Thyroid gland (tissue), 4 donors: ENCODE data around the gene DIAPH1. TPM values are rescaled to one million over a fixed set of nuclear protein-coding genes. Genes with fewer than 3 reads are reported as not detected.

Experiments used
- DNase-seq, 2 donors: peaks; one replicate each; pipeline ENCODE4 v3.0.0-alpha.2; 2019
- H3K27ac ChIP-seq, 3 donors: fragments of 200-600 bp; sonication (generic); 1 replicate in 2 of 3; 2 replicates in 1 of 3; pipeline ENCODE4 v1.5.1; 2016 to 2019; ENCODE audit warnings: mild to moderate bottlenecking in 1 of 3, moderate library complexity in 1 of 3
- H3K27me3 ChIP-seq: fragments of 200-600 bp; sonication (generic); one replicate; pipeline ENCODE4 v1.5.1; 2019
- H3K36me3 ChIP-seq, 2 donors: fragments of 200-600 bp; sonication (generic); one replicate each; pipeline ENCODE4 v1.5.1; 2016 to 2019
- H3K4me1 ChIP-seq, 2 donors: fragments of 200-600 bp; sonication (generic); one replicate each; pipeline ENCODE4 v1.5.1; 2017 to 2019
- H3K4me3 ChIP-seq, 3 donors: fragments of 200-600 bp; sonication (generic); replicated peaks in 1 of 3; 1 replicate in 2 of 3; 2 replicates in 1 of 3; pipeline ENCODE4 v1.5.1; 2016; ENCODE audit warnings: mild to moderate bottlenecking in 1 of 3
- H3K9me3 ChIP-seq: fragments of 200-600 bp; sonication (generic); one replicate; pipeline ENCODE4 v1.5.1; 2017
- POLR2A ChIP-seq, 2 donors: fragments of 450-650 bp; IDR thresholded peaks; one replicate each; pipeline ENCODE4 v1.6.1; 2017; ENCODE audit warnings: antibody characterized with exemption in 2 of 2, mild to moderate bottlenecking in 2 of 2, moderate library complexity in 1 of 2
- WGBS, 2 donors: methylation state at CpG; one replicate each; pipeline ENCODE4 v1.1.5; 2017; 5-methylcytosine and 5-hydroxymethylcytosine counted together
- intact Hi-C: fragments of 100-400 bp; cut with DNase I; formaldehyde crosslinking; loops from one replicate; pipeline ENCODE4 v1.15.1; 2023
- total RNA-seq, 4 donors: library from RNA; depleted of rRNA; stranded (reverse); fragments of >200 nt; gene quantifications; one replicate each; pipeline ENCODE4 v1.2.3, GENCODE V29; 2016
- TF ChIP-seq, protein P1 (sequence below), 6 experiments: fragments of 200-600 bp in 3 of 6; fragments of 450-650 bp in 3 of 6; sonication (generic) in 3 of 6; IDR thresholded peaks; one replicate each; pipeline ENCODE4 v1.5.1; 2016 to 2019; ENCODE audit warnings: antibody characterized with exemption in 6 of 6, mild to moderate bottlenecking in 2 of 6, inconsistent platforms in 1 of 6, moderate library complexity in 1 of 6

The DIAPH1 gene
- total RNA-seq, 4 donors from 2014 or later: 82.1 to 103 (median 89.7) TPM

DNA sequence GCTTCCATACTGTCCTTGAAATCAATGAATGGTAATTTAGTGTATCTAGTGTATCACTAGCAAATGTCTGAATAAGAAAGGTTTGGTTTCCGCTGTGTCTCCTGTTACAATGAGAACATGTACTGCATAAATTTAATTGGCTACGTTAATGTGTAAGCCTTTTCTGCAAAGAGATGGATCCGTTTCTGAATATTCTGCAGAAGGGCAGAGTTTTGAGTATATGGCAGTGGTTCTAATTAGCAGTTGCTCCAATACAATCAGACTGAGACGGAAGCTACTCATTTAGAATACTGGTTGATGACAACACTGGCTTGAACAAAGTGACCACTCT lies 134.5 kb downstream of the DIAPH1 start:
- Histone ChIP-seq H3K27ac (no peak overlapping the region), H3K4me3 (peak overlapping the region in 1 of 3 donors; percentile 18), H3K9me3 (no peaks in the 10 kb centered on the region), H3K27me3 (no peaks in the 10 kb centered on the region), H3K36me3 (no peaks in the 10 kb centered on the region), H3K4me1 (peaks cover 7 to 34% of the 10 kb centered on the region in 2 donors)
- 41 to 60% methylated on average over 4 of the region's 4 CpGs for WGBS, 2 donors
- TF ChIP-seq POLR2A (IDR thresholded peaks at IDR 0.05): no peak
- TF ChIP-seq, protein P1, sequence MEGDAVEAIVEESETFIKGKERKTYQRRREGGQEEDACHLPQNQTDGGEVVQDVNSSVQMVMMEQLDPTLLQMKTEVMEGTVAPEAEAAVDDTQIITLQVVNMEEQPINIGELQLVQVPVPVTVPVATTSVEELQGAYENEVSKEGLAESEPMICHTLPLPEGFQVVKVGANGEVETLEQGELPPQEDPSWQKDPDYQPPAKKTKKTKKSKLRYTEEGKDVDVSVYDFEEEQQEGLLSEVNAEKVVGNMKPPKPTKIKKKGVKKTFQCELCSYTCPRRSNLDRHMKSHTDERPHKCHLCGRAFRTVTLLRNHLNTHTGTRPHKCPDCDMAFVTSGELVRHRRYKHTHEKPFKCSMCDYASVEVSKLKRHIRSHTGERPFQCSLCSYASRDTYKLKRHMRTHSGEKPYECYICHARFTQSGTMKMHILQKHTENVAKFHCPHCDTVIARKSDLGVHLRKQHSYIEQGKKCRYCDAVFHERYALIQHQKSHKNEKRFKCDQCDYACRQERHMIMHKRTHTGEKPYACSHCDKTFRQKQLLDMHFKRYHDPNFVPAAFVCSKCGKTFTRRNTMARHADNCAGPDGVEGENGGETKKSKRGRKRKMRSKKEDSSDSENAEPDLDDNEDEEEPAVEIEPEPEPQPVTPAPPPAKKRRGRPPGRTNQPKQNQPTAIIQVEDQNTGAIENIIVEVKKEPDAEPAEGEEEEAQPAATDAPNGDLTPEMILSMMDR (IDR thresholded peaks at IDR 0.05): no peak
- DNase-seq: no peak
- intact Hi-C loops: no loop called here

DNA sequence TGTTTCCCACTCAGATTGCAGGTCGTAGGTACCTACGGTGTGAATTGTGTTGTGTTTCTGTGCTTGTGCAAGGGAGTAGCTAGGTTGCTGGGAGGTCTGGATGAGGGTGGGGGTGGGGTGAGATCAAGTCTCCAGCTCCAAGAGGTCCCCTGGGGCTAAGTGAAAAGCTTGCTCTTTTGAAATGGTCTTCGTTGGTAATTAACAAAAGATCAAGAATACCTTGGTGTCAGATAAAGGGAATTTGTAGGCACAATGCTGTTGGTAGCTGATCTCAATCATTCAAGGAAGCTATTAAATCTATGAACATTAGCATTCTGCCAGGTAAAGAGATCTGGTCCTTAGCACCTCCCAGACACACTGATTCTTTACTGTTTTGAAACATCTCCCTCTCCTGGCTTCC lies 134.9 kb downstream of the DIAPH1 start:
- DNase-seq: no peak
- Histone ChIP-seq H3K9me3 (no peaks in the 10 kb centered on the region), H3K27me3 (no peaks in the 10 kb centered on the region), H3K27ac (no peak overlapping the region), H3K4me3 (no peak overlapping the region), H3K36me3 (no peaks in the 10 kb centered on the region), H3K4me1 (peaks cover 7 to 30% of the 10 kb centered on the region in 2 donors)
- TF ChIP-seq, protein P1 (IDR thresholded peaks at IDR 0.05): no peak
- no peak for TF ChIP-seq POLR2A (IDR thresholded peaks at IDR 0.05)
- intact Hi-C loops: no loop called here
- 73 to 79% methylated on average over 3 of the region's 3 CpGs for WGBS, 2 donors

DNA sequence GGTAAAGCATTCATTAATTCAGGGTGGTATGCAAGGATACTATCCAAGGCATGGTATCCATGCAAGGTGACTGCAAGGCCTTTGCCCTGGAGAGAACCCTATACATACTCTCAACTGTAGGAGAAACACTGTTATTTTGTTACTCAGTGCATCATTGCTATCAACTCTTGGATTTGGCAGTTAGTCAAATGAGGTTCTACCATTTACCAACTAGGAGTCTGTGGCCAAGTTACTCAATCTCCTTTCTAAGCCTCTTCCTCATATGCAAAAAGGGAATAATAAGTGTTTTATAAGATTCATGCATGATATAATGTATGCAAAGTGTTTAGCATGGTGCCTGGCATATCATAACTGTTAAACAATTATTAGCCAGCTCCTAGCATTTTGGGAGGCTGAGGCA lies 139.0 kb downstream of the DIAPH1 start:
- no peaks in the 10 kb centered on the region for H3K27me3 ChIP-seq
- intact Hi-C loops: loop anchor here (5.0 to 10.0 kb wide), 2 partner anchors 38 to 75 kb away; no protein-coding TSS in a partner anchor
- no peak overlapping the region for H3K4me3 ChIP-seq
- H3K36me3 ChIP-seq: no peaks in the 10 kb centered on the region
- H3K4me1 ChIP-seq: peaks cover 20 to 44% of the 10 kb centered on the region in 2 donors
- H3K9me3 ChIP-seq: no peaks in the 10 kb centered on the region
- no peak overlapping the region for H3K27ac ChIP-seq
- no peak for DNase-seq
- TF ChIP-seq, protein P1 (IDR thresholded peaks at IDR 0.05): no peak

DNA sequence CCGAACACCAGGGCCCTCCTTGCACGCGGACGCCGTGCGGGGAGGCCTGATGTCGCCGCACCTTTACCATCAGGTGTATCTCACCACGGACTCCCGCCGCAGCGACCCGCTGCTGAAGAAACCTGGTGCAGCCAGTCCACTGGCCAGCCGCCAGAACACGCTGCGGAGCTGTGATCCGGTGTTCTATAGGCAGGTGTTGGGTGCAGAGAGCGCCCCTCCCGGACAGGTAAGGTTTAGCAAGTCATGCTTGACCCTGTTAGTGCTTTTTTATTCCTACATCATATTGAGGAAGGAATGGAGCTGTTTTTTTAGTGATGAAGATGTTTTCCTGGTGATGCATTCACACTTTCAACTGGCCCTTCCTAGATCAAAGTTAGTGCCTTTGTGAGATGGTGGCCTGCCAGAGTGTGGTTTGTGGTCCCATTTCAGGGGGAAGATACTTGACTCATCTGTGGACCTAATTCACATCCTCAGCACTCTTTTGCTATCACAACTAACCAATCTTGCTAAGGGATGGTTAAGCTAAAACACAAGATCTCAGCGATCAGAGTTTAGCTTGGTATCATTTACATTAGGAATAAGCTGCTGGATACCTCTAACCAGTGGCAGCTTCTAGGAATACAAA lies 140.4 kb downstream of the DIAPH1 start:
- Histone ChIP-seq H3K9me3 (no peaks in the 10 kb centered on the region), H3K4me1 (peaks cover 14 to 35% of the 10 kb centered on the region in 2 donors), H3K36me3 (no peaks in the 10 kb centered on the region), H3K27ac (no peak overlapping the region), H3K27me3 (no peaks in the 10 kb centered on the region), H3K4me3 (no peak overlapping the region)
- TF ChIP-seq, protein P1 (IDR thresholded peaks at IDR 0.05): peak in 4 of 6 experiments; percentile 25 to 57 (median 49)
- no peak for TF ChIP-seq POLR2A (IDR thresholded peaks at IDR 0.05)
- intact Hi-C loops: loop anchor here (5.0 to 10.0 kb wide), 2 partner anchors 39 to 76 kb away; no protein-coding TSS in a partner anchor
- WGBS, 2 donors: 25 to 34% methylated on average over 13 to 20 of the region's 20 CpGs
- DNase-seq: peak; percentile 87 to 89

DNA sequence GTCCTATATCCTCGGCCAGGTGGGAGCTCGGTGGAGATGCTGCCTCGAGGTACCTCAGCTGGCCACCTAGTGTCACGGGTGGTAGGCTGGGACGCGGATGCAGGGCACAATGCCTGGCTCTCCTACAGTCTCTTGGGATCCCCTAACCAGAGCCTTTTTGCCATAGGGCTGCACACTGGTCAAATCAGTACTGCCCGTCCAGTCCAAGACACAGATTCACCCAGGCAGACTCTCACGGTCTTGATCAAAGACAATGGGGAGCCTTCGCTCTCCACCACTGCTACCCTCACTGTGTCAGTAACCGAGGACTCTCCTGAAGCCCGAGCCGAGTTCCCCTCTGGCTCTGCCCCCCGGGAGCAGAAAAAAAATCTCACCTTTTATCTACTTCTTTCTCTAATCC lies 141.0 kb downstream of the DIAPH1 start:
- Histone ChIP-seq H3K36me3 (no peaks in the 10 kb centered on the region), H3K4me3 (no peak overlapping the region), H3K9me3 (no peaks in the 10 kb centered on the region), H3K27me3 (no peaks in the 10 kb centered on the region), H3K27ac (no peak overlapping the region), H3K4me1 (peaks cover 14 to 35% of the 10 kb centered on the region in 2 donors)
- TF ChIP-seq, protein P1 (IDR thresholded peaks at IDR 0.05): no peak
- TF ChIP-seq POLR2A (IDR thresholded peaks at IDR 0.05): no peak
- intact Hi-C loops: loop anchor here (5.0 to 10.0 kb wide), 2 partner anchors 39 to 77 kb away; no protein-coding TSS in a partner anchor
- 44% methylated on average over 7 to 13 of the region's 13 CpGs for WGBS, 2 donors
- no peak for DNase-seq
